ENCODE measurements around the gene MAGEC2. TPM values are rescaled to one million over a fixed set of nuclear protein-coding genes. Genes with fewer than 3 reads are reported as not detected.

The MAGEC2 gene
- polyA plus RNA-seq (2011; rRNA removed) = not detected in 2 replicates
- polyA minus RNA-seq (2011; rRNA and poly(A)+ RNA removed) = not detected in 2 replicates

- no peak for TF ChIP-seq CTCF (IDR thresholded peaks at IDR 0.05; ENCODE audit: insufficient read depth, low read depth, low read length)
- no peak for DNase-seq (ENCODE audit: low read depth)
- no peaks in the 10 kb centered on the region for H3K36me3 ChIP-seq (ENCODE audit: control insufficient read depth, insufficient read depth, low read length)
- H3K4me3 ChIP-seq (ENCODE audit: low read depth, low read length) = no peak within 1 kb of the TSS
- POLR2A ChIA-PET = no interaction called here
- CTCF ChIA-PET = no interaction called here
- H3K27me3 ChIP-seq (ENCODE audit: control insufficient read depth, insufficient read depth, low read length) = no peaks in the 10 kb centered on the region
These were observed at the start of gene MAGEC2 for GRCh38 chrX:142204522-142205433. MAGEC2 (minus strand) TSS chrX:142205290; CDS start chrX:142203987, 1,303 bp downstream.

GRCh38 chrX:142251680-142252079, 46.6 kb upstream of the MAGEC2 start:
- POLR2A ChIA-PET = no interaction called here
- no peak for TF ChIP-seq CTCF (IDR thresholded peaks at IDR 0.05; ENCODE audit: insufficient read depth, low read depth, low read length)

GRCh38 chrX:142251202-142251601, 46.1 kb upstream of the MAGEC2 start:
- no peak for DNase-seq (ENCODE audit: low read depth)
- no peaks in the 10 kb centered on the region for H3K27me3 ChIP-seq (ENCODE audit: control insufficient read depth, insufficient read depth, low read length)
- POLR2A ChIA-PET = no interaction called here
- no peak overlapping the region for H3K4me3 ChIP-seq (ENCODE audit: low read depth, low read length)
- TF ChIP-seq CTCF (IDR thresholded peaks at IDR 0.05; ENCODE audit: insufficient read depth, low read depth, low read length) = no peak
- CTCF ChIA-PET = no interaction called here
- no peaks in the 10 kb centered on the region for H3K36me3 ChIP-seq (ENCODE audit: control insufficient read depth, insufficient read depth, low read length)

More at GRCh38 chrX:142251680-142252079, 46.6 kb upstream of the MAGEC2 start:
- DNase-seq (ENCODE audit: low read depth) = no peak
- Histone ChIP-seq H3K4me3 (ENCODE audit: low read depth, low read length) (no peak overlapping the region), H3K36me3 (ENCODE audit: control insufficient read depth, insufficient read depth, low read length) (no peaks in the 10 kb centered on the region), H3K27me3 (ENCODE audit: control insufficient read depth, insufficient read depth, low read length) (no peaks in the 10 kb centered on the region)
- CTCF ChIA-PET = no interaction called here

DNA sequence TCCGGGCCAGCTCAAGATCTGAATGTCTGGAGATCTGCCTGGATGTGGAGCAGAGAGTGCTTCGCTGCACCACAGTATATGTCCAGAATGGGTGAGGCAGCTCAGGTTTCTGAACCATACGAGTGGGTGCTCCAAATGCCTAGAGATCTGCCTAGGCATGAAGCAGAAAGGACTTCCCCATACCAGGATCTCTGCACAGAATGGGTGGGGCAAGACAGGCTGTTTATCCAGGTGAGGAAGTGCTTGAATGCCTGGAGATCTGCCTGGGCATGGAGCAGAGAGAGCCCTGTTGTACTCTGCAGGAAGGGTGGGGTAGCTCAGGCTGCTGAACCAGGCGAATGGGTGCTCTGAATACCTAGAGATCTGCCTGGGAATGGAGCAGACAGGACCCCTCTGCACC, 45.4 kb upstream of the MAGEC2 start:
- ChIA-PET CTCF (no interaction called here), POLR2A (no interaction called here)
- Histone ChIP-seq H3K36me3 (ENCODE audit: control insufficient read depth, insufficient read depth, low read length) (no peaks in the 10 kb centered on the region), H3K4me3 (ENCODE audit: low read depth, low read length) (no peak overlapping the region), H3K27me3 (ENCODE audit: control insufficient read depth, insufficient read depth, low read length) (no peaks in the 10 kb centered on the region)
- TF ChIP-seq CTCF (IDR thresholded peaks at IDR 0.05; ENCODE audit: insufficient read depth, low read depth, low read length) = no peak
- DNase-seq (ENCODE audit: low read depth) = no peak

DNA sequence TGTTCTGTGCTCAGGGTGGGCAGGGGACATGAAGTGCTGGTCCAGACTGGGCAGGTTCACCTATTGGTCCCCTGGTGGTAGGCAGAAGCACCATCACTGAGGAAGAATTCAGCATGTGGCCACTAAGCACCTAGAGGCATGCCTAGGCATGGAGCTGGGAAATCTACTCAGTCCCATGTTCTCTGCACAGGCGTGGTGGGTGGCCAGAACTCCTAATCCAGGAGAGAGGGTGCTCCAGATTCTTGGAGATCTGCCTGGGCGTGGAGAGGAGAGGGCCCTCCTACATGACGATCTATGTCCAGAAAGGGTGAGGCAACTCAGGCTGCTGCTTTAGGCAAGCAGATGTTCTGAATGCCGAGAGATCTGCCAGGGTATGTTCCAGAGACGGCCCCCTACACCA, 44.6 kb upstream of the MAGEC2 start:
- H3K4me3 ChIP-seq (ENCODE audit: low read depth, low read length) = no peak overlapping the region
- CTCF ChIA-PET = no interaction called here
- TF ChIP-seq CTCF (IDR thresholded peaks at IDR 0.05; ENCODE audit: insufficient read depth, low read depth, low read length) = no peak
- no peaks in the 10 kb centered on the region for H3K27me3 ChIP-seq (ENCODE audit: control insufficient read depth, insufficient read depth, low read length)
- no peak for DNase-seq (ENCODE audit: low read depth)
- no peaks in the 10 kb centered on the region for H3K36me3 ChIP-seq (ENCODE audit: control insufficient read depth, insufficient read depth, low read length)
- POLR2A ChIA-PET = no interaction called here

Data from BJ (cell line).